ENCODE measurements around the gene GALP. TPM values are rescaled to one million over a fixed set of nuclear protein-coding genes. Genes with fewer than 3 reads are reported as not detected.
"Not testable (repeated sequence)": the region's sequence is repeated elsewhere in the genome, so short reads cannot be mapped to it uniquely, and the experiment has no call there.

GALP gene
- total RNA-seq, 1 donor from 2014 or later = not detected

GRCh38 chr19:56193981-56194640 is 18.3 kb downstream of the GALP start:
- no peak for DNase-seq

GRCh38 chr19:56197646-56198045 is 21.8 kb downstream of the GALP start, which contains the start of gene ZSCAN5B:
Gene ZSCAN5B, minus strand, starts transcription at chr19:56197783. Its CDS starts 4,731 bp downstream, at chr19:56193052.
- not testable (repeated sequence) for DNase-seq

GRCh38 chr19:56199687-56200086 is 23.9 kb downstream of the GALP start:
- DNase-seq = no peak

- DNase-seq = no peak
These were observed 26.2 kb downstream of the GALP start, which contains the start of gene ZSCAN5C for GRCh38 chr19:56201973-56202372. Gene ZSCAN5C, plus strand, starts transcription at chr19:56202273. Its CDS starts 3,641 bp downstream, at chr19:56205914.

- not testable (repeated sequence) for DNase-seq
These were observed 31.8 kb downstream of the GALP start for GRCh38 chr19:56207581-56207980.

GRCh38 chr19:56209091-56209490 is 33.3 kb downstream of the GALP start:
- no peak for DNase-seq

GRCh38 chr19:56210036-56210435 is 34.2 kb downstream of the GALP start:
- DNase-seq = not testable (repeated sequence)

- no peak for DNase-seq
These were observed 35.9 kb downstream of the GALP start for GRCh38 chr19:56211718-56212117.

- DNase-seq = no peak
These were observed 41.5 kb downstream of the GALP start for GRCh38 chr19:56217039-56217949.

- no peak for DNase-seq
These were observed 43.2 kb downstream of the GALP start for GRCh38 chr19:56218961-56219360.

- DNase-seq = not testable (repeated sequence)
These were observed 45.6 kb downstream of the GALP start for GRCh38 chr19:56221442-56221841.

GRCh38 chr19:56221851-56222250 is 46.0 kb downstream of the GALP start:
- no peak for DNase-seq

GRCh38 chr19:56222901-56223300 is 47.1 kb downstream of the GALP start:
- no peak for DNase-seq

GRCh38 chr19:56223481-56223880 is 47.7 kb downstream of the GALP start:
- DNase-seq = no peak

Small RNA genes within 50 kb of the gene (small RNA-seq; reads per million reads assigned to genes)
- not detected for gene AC024580.2 (ENCODE audit: low replicate concordance)

Other genes starting within 250 kb of the GALP start
- not detected for gene NLRP13, start 243.7 kb upstream of the GALP start, total RNA-seq
- gene NLRP8, start 228.2 kb upstream of the GALP start, total RNA-seq = not detected
- not detected for gene NLRP5, start 189.2 kb upstream of the GALP start, total RNA-seq
- gene ZNF787, start 54.7 kb upstream of the GALP start, total RNA-seq = 11.3 TPM
- gene ZNF444, start 34.7 kb upstream of the GALP start, total RNA-seq = 9.2 TPM
- gene ZSCAN5B, start 21.8 kb downstream of the GALP start, total RNA-seq = not detected
- gene ZSCAN5C, start 26.3 kb downstream of the GALP start, total RNA-seq = not detected
- gene EDDM13, start 96.7 kb downstream of the GALP start, total RNA-seq = 0.79 TPM
- 4.0 TPM for gene ZSCAN5A, start 138.8 kb downstream of the GALP start, total RNA-seq
- gene ZNF582, start 217.5 kb downstream of the GALP start, total RNA-seq = 2.6 TPM
- 6.3 TPM for gene ZNF583, start 228.3 kb downstream of the GALP start, total RNA-seq